ENCODE data around the gene CAPN5.
A peak's percentile ranks its signal among the peaks of the same experiment; 100 is the strongest.

Gene CAPN5

GRCh38 chr11:77139201-77139600, 72.4 kb downstream of the CAPN5 start:
- H3K4me3 ChIP-seq (ENCODE audit: low read depth, low read length): no peak overlapping the region
- no peak for TF ChIP-seq CTCF (IDR thresholded peaks at IDR 0.05; ENCODE audit: low read depth, low read length)
- DNase-seq (ENCODE audit: low read depth, low spot score): no peak
- in situ Hi-C loops (cut with HindIII; ENCODE audit: low sequenced_read_pairs): no loop called here

- TF ChIP-seq CTCF (IDR thresholded peaks at IDR 0.05; ENCODE audit: low read depth, low read length): no peak
- in situ Hi-C loops (cut with HindIII; ENCODE audit: low sequenced_read_pairs): no loop called here
- DNase-seq (ENCODE audit: low read depth, low spot score): no peak
- H3K4me3 ChIP-seq (ENCODE audit: low read depth, low read length): no peak overlapping the region
Observed at GRCh38 chr11:77140231-77140851, 73.6 kb downstream of the CAPN5 start.

GRCh38 chr11:77141034-77141433, 74.3 kb downstream of the CAPN5 start:
- H3K4me3 ChIP-seq (ENCODE audit: low read depth, low read length): no peak overlapping the region
- no peak for TF ChIP-seq CTCF (IDR thresholded peaks at IDR 0.05; ENCODE audit: low read depth, low read length)
- DNase-seq (ENCODE audit: low read depth, low spot score): peak; percentile 55
- in situ Hi-C loops (cut with HindIII; ENCODE audit: low sequenced_read_pairs): no loop called here

GRCh38 chr11:77141475-77141874, 74.7 kb downstream of the CAPN5 start:
- no peak for TF ChIP-seq CTCF (IDR thresholded peaks at IDR 0.05; ENCODE audit: low read depth, low read length)

GRCh38 chr11:77142091-77142975, 75.6 kb downstream of the CAPN5 start:
- H3K4me3 ChIP-seq (ENCODE audit: low read depth, low read length): no peak overlapping the region
- TF ChIP-seq CTCF (IDR thresholded peaks at IDR 0.05; ENCODE audit: low read depth, low read length): no peak
- in situ Hi-C loops (cut with HindIII; ENCODE audit: low sequenced_read_pairs): no loop called here
- DNase-seq (ENCODE audit: low read depth, low spot score): no peak

More at GRCh38 chr11:77141475-77141874, 74.7 kb downstream of the CAPN5 start:
- DNase-seq (ENCODE audit: low read depth, low spot score): no peak
- H3K4me3 ChIP-seq (ENCODE audit: low read depth, low read length): no peak overlapping the region
- in situ Hi-C loops (cut with HindIII; ENCODE audit: low sequenced_read_pairs): no loop called here

- no peak for DNase-seq (ENCODE audit: low read depth, low spot score)
- TF ChIP-seq CTCF (IDR thresholded peaks at IDR 0.05; ENCODE audit: low read depth, low read length): no peak
- in situ Hi-C loops (cut with HindIII; ENCODE audit: low sequenced_read_pairs): no loop called here
- H3K4me3 ChIP-seq (ENCODE audit: low read depth, low read length): no peak overlapping the region
Observed at GRCh38 chr11:77143405-77144020, 76.7 kb downstream of the CAPN5 start.

Measured in astrocyte of the spinal cord (primary cell).